Measurements from ENCODE around the gene ANKMY1.
"Not testable (repeated sequence)": the region's sequence is repeated elsewhere in the genome, so short reads cannot be mapped to it uniquely, and the experiment has no call there.

ANKMY1 gene

DNA sequence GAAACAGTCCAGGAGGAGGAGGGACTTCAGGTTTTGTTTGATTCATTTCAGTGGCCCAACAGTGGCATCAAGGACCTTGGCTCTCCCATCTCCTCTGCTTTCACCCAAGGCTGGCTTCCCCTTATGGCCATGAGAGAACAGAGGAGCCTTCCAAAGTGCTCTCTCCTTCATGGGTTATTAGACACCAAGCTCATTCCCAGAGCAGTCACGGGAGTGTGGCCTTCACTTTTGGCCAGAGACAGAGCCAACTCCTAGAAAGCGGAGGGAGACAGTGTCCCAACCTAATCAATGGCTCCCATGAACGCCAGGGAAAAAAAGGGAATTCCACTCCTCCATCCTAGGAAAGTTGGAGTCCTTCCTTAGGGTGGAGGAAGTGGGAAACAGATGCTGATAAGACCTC is 1.5 kb upstream of the ANKMY1 start:
- Mint-ChIP-seq H3K4me1 (peaks cover 60% of the 10 kb centered on the region), H3K4me3 (peak overlapping the region; percentile 95), H3K27ac (peak overlapping the region; percentile 29), H3K9me3 (no peaks in the 10 kb centered on the region), H3K36me3 (peaks cover 64% of the 10 kb centered on the region)
- ATAC-seq (no peak), DNase-seq (ENCODE audit: low spot score in 2 of 2) (peak in 1 of 2 donors; percentile 50)

DNA sequence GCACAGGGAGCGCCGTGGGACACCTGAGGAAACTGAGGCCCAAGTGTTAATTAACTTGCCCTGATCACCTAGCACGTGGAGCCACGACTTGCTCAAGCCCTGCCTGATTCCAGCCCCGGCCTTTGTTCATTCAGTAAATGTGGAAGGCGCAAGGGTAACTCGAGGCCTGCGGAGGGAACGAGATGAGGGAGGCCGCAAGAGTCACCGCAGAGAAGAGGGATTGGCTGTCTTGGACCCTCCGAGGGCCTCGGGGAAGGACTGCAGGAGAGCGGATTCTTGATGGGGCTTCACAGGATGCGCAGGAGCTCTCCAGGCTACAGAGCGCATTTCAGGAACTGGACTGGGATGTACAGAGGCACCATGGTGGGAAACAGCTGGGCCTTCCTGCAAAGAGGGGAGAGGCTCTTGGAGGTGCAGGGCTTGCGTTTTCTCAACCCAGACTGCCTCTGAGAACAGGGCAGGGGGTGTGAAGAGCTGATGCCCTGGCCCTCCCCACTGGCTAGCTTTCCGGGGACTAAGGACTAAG is 511 bp upstream of the ANKMY1 start:
- H3K27ac Mint-ChIP-seq, result no peak overlapping the region

DNA sequence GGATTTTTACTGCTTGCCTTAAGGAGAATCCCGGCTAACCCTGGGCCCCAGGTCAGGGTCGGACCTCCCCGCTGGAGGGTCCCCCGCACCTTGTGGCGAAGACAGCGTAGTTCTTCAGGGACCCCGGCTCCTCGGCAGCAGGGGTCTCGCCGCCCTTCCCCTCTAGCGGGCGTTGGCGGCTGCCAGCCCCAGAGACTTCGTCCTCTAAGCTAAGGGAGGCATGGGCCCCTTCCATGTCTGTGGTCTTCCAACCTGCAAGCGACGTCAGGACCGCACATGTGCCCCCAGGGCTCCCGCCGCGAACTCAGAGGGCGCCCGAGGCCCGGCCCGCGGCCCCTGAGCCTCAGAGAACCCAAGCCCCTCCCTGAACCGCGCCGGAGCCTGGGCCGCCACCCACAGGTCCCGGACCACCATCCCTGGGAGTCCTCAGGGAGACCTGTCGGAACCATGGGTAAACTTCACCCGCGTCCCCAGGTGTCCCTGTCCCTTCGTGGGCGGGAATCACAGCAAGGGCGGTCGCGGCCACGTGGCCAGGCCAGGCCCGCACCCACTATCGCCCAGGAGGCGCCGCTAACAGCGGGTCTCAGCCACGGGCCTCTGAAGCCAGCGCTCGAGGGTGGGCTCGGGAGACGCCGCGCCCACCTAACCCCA is 562 bp downstream of the ANKMY1 start:
- peaks cover 56% of the 10 kb centered on the region for H3K36me3 Mint-ChIP-seq
- peak overlapping the region; percentile 95 for H3K4me3 Mint-ChIP-seq
- H3K27ac Mint-ChIP-seq, result no peak overlapping the region
- DNase-seq (ENCODE audit: low spot score in 2 of 2), result no peak
- peaks cover 42% of the 10 kb centered on the region for H3K4me1 Mint-ChIP-seq
- no peaks in the 10 kb centered on the region for H3K9me3 Mint-ChIP-seq
- ATAC-seq, result no peak

More for the DNA sequence above, 511 bp upstream of the ANKMY1 start:
- Mint-ChIP-seq H3K9me3 (no peaks in the 10 kb centered on the region), H3K4me3 (peak overlapping the region; percentile 95), H3K36me3 (peaks cover 56% of the 10 kb centered on the region), H3K4me1 (peaks cover 53% of the 10 kb centered on the region)
- ATAC-seq (no peak), DNase-seq (ENCODE audit: low spot score in 2 of 2) (no peak)

DNA sequence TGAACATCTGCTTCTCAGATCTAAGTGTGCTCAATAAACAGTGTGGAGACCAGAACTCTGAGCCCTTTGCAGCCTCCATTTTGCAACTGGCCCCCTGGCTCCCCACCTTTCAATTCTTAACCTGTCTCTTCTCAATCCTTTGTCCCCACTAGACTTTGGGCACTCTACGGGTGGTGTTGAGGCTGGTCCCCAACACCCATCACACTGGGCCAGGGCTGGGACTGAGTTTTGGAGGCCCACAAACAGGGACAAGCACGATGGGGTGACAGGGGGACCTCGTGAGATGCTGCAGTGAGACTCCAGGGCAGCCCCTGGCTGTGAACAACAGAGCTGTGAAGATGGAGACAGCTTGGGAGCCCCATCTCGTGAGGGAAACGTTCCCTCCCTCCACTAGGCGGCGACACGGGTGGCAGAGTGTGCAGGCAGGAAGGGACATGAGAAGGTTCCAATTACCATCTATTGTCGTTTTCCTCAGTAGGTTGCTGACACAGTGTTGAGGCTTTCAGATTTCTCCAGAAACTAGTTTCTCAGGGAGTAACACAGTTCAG is 1.2 kb downstream of the ANKMY1 start:
- peak overlapping the region; percentile 78 for H3K27ac Mint-ChIP-seq
- no peak for DNase-seq (ENCODE audit: low spot score in 2 of 2)
- peak overlapping the region; percentile 36 for H3K4me3 Mint-ChIP-seq
- H3K4me1 Mint-ChIP-seq, result peaks cover 41% of the 10 kb centered on the region
- no peaks in the 10 kb centered on the region for H3K9me3 Mint-ChIP-seq
- ATAC-seq, result no peak
- peaks cover 56% of the 10 kb centered on the region for H3K36me3 Mint-ChIP-seq

DNA sequence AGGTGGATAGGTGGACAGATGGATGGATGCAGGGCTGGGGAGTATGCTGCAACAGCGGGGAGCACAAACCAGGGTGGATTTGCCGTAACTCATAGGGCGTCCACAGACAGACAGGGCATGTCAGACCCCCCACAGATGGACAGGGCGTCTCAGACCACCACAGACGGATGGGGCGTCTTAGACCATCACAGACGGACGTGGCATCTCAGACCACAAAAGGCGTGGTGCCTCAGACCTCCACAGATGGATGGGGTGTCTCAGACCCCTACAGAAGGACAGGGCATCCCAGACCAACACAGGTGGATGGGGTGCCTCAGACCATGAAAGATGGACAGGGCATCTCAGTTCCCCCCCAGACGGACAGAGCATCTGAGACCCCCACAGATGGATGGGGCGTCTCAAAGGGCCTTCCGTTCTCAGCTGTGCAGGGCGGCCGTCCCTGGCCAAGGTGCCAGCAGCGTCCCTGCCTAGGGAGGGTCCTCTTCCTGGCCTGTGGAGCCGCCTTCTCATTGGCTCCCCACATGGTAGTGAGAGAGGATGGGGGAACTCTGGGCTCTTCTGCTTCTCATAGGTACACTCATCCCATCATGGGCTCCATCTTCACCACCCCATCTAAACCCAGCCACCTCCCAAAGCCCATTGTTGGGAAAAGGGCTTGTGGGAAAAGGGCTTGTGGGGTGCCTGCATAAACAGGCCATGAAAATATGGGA is 2.1 kb downstream of the ANKMY1 start:
- Mint-ChIP-seq H3K27ac (peak overlapping the region; percentile 67), H3K9me3 (no peaks in the 10 kb centered on the region), H3K4me1 (peaks cover 35% of the 10 kb centered on the region), H3K4me3 (no peak overlapping the region), H3K36me3 (peaks cover 56% of the 10 kb centered on the region)
- no peak for ATAC-seq
- DNase-seq (ENCODE audit: low spot score in 2 of 2), result no peak

DNA sequence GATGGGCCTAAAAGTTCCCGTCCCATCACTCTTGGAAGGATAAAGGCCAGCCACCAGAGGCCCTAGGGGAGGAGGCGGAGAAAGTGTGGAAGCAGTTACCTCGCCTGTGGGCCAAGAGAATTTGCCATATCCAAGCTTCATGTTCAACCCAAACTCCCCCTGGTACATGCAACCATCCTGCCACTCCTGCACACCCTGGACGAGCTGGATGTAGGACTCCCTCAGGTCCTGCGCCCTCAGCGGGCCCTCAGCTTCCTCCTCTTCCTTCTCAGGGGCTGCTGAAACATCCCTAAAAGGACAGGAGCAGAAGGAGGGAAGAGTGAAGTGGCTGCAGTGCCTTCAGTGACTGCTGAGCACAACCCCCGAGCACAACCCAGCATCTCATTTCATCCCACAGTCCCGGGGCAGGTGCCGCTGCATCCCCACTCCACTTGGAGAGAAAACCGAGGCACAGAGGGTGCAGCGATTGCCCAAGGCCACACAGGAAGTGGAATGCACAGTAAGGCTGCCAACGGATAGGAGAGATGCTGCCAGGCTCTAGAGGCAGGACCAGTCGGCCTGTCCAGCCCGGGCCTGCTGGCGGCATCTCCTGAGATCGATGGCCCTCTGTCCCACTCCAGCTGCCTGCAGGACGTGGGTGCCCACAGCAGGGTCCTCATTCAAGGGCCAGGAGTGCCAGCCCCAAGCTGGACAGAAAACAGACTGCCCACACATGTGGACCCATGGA is 2.9 kb downstream of the ANKMY1 start:
- DNase-seq (ENCODE audit: low spot score in 2 of 2) (no peak), ATAC-seq (no peak)
- Mint-ChIP-seq H3K36me3 (peaks cover 61% of the 10 kb centered on the region), H3K9me3 (no peaks in the 10 kb centered on the region), H3K27ac (peak overlapping the region; percentile 67), H3K4me1 (peaks cover 34% of the 10 kb centered on the region), H3K4me3 (no peak overlapping the region)

DNA sequence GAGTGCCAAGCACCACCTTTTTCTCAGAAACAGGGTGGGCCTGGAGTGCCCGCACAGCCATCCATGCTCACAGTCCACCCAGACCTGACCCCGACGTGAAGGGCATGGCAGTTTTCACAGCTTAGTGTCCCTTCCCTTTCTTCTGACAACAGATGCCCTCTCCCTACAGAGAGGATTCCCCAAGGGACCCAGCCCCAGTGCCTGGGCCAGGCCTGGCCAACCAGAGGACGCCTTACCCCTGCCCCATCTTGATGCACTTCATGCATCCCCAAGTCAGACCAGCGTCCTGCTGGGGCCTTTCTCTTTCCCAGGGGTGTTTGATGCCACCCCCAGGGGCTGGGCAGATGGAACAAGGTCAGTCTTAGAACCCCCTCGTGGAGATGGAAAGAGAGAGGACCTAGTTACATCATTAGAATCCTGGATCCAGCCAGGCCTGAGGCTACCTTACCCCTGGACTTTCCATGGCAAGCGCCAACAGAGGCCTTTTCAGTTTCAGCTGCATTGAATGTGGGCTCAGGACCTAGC is 3.8 kb downstream of the ANKMY1 start:
- no peaks in the 10 kb centered on the region for H3K9me3 Mint-ChIP-seq
- no peak for DNase-seq (ENCODE audit: low spot score in 2 of 2)
- H3K4me1 Mint-ChIP-seq, result peaks cover 25% of the 10 kb centered on the region
- H3K36me3 Mint-ChIP-seq, result peaks cover 54% of the 10 kb centered on the region
- H3K27ac Mint-ChIP-seq, result peak overlapping the region; percentile 67
- no peak overlapping the region for H3K4me3 Mint-ChIP-seq
- ATAC-seq, result no peak

DNA sequence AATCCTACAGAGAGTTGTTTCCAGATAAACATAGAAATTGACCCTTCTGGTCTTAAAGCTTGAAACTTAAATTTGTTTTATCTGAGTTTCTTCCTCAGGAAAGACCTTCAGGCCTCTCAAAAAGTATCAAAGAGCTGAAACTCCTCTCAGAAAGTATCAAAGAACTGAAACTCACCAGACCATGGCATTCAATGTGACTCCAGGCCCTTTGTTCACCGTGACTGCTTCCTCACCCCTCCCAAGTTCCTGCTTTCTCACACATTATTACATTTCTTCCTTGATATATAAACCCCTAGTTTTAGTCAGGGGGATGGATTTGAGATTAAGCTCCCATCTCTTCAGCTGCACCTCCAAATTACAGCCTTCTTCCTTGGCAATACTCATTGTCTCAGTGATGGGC is 6.0 kb downstream of the ANKMY1 start:
- Mint-ChIP-seq H3K27ac (peak overlapping the region; percentile 18), H3K4me1 (peaks cover 12% of the 10 kb centered on the region), H3K36me3 (peaks cover 41% of the 10 kb centered on the region), H3K4me3 (no peak overlapping the region), H3K9me3 (no peaks in the 10 kb centered on the region)
- no peak for ATAC-seq
- DNase-seq (ENCODE audit: low spot score in 2 of 2), result no peak

DNA sequence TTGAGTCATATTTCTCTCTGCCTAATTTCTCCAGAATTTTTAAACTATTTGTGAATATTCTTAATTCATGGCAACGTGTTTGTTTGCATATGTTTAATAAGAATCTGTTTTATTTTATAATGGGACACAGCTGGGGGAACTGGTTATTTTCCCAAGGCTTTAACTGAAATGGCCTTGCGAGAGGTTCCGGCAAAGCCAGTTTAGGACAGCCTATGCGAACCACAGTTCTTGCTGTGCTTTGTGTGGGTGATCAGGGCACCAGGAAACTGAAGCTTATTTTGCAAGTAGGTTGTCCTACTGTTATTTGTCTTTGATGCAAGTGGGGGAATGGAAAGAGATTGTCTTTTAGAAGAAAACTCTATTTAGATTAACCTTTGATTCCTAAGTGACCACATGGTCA is 6.5 kb downstream of the ANKMY1 start:
- peak overlapping the region; percentile 18 for H3K27ac Mint-ChIP-seq
- H3K36me3 Mint-ChIP-seq, result peaks cover 36% of the 10 kb centered on the region

DNA sequence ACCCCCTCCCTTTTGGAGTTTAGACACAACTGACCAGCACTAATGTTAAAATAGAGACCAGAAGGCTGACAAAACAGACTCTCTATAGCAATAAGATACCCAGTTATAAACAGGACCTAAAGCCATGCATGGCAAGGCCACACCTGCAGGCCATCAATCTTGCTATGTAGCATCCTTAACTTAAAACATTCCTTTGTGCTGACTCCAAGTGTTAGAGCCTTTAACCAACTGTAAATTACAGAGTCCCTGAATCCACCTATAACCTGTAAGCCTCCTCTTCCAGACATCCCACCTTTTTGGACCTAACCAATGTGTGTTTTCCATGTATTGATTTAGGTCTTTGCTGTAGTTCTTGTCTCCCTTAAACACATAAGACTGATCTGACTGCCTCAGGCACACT is 17.9 kb downstream of the ANKMY1 start:
- Mint-ChIP-seq H3K36me3 (peaks cover 61% of the 10 kb centered on the region), H3K27ac (peak overlapping the region; percentile 47)

More for the DNA sequence above, 6.5 kb downstream of the ANKMY1 start:
- Mint-ChIP-seq H3K4me1 (peaks cover 7% of the 10 kb centered on the region), H3K4me3 (no peak overlapping the region), H3K9me3 (no peaks in the 10 kb centered on the region)
- no peak for ATAC-seq
- no peak for DNase-seq (ENCODE audit: low spot score in 2 of 2)

DNA sequence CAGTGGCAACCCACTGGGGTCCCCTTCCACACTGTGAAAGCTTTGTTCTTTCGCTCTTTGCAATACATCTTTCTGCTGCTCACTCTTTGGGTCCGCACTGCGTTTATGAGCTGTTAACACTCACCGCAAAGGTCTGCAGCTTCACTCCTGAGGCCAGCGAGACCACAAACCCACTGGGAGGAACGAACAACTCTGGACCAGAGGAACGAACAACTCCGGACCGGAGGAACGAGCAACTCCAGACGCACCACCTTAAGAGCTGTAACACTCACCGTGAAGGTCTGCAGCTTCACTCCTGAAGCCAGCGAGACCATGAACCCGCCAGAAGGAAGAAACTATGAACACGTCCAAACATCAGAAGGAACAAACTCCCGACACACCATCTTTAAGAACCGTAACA is 18.7 kb downstream of the ANKMY1 start:
- H3K27ac Mint-ChIP-seq; H3K4me3 Mint-ChIP-seq; DNase-seq (ENCODE audit: low spot score in 2 of 2); ATAC-seq; H3K9me3 Mint-ChIP-seq: not testable (repeated sequence)
- peaks cover 60% of the 10 kb centered on the region for H3K36me3 Mint-ChIP-seq
- H3K4me1 Mint-ChIP-seq, result peaks cover 18% of the 10 kb centered on the region

More for the DNA sequence above, 17.9 kb downstream of the ANKMY1 start:
- H3K4me1 Mint-ChIP-seq, result peaks cover 18% of the 10 kb centered on the region
- ATAC-seq (no peak), DNase-seq (ENCODE audit: low spot score in 2 of 2) (no peak)
- H3K9me3 Mint-ChIP-seq, result no peaks in the 10 kb centered on the region
- no peak overlapping the region for H3K4me3 Mint-ChIP-seq

DNA sequence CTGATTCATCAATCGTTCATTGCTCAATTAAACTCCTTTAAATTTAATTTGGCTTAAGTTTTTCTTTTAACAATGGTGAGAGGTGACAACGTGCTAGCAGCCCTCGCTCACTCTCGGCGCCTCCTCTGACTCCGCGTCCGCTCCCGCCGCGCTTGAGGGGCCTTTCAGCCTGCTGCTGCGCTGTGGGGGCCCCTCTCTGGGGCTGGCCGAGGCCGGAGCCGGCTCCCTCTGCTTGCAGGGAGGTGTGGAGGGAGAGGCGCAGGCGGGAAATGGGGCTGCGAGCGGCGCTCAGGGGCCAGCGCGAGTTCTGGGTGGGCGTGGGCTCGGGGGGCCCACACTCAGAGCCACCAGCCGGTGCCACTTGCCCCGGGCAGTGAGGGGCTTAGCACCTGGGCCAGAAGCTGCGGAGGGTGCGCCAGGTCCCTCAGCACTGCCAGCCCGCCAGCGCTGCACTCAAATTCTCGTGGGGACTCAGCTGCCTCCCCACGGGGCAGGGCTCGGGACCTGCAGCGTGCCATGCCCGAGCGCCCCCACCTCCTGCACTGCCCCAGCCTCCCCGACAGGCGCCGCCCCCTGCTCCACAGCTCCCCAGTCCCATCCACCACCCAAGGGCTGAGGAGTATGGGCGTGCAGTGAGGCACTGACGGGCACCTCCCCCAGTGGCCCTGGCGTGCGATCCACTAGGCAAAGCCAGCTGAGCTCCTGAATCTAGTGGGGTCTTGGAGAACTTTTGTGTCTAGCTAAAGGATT is 19.6 kb downstream of the ANKMY1 start:
- Mint-ChIP-seq H3K36me3 (peaks cover 63% of the 10 kb centered on the region), H3K4me3 (no peak overlapping the region), H3K27ac (no peak overlapping the region), H3K9me3 (no peaks in the 10 kb centered on the region), H3K4me1 (peaks cover 18% of the 10 kb centered on the region)
- no peak for DNase-seq (ENCODE audit: low spot score in 2 of 2)
- ATAC-seq, result no peak

DNA sequence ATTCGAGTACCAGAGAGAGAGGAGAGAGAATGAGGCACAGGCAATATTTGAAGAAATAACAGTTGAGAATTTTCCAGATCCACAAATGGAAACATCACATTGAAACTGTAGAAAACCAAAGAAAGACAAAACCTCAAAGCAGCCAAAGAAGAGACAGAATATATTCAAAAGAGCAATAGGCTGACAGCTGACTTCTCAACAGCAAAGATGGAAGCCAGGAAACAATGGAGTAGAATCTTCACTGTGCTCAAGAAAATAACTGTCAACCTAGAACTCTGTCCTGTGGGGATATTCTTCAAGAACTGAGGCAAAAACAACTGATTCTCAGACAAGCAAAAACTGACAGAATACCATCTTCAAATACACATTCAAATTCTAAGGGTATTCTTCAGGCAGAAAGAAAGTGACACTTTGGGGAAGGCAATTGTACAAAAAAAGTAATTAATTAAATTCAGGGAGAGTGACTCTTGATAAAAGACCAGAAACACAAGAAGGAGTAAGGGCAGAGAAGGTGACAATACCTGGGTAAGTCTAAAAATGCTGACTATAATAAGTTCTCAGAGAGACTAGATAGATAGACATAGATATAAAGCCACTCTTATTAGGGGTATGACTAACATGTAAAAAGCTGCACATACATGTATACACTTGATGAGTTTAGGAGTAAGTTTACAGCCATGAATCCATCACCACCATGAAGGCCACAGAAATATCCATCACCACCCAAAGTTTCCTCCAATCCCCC is 25.6 kb downstream of the ANKMY1 start:
- Mint-ChIP-seq H3K36me3 (peaks cover 39% of the 10 kb centered on the region), H3K9me3 (peaks cover 14% of the 10 kb centered on the region), H3K27ac (no peak overlapping the region), H3K4me3 (no peak overlapping the region), H3K4me1 (peaks cover 27% of the 10 kb centered on the region)
- DNase-seq (ENCODE audit: low spot score in 2 of 2) (no peak), ATAC-seq (no peak)

DNA sequence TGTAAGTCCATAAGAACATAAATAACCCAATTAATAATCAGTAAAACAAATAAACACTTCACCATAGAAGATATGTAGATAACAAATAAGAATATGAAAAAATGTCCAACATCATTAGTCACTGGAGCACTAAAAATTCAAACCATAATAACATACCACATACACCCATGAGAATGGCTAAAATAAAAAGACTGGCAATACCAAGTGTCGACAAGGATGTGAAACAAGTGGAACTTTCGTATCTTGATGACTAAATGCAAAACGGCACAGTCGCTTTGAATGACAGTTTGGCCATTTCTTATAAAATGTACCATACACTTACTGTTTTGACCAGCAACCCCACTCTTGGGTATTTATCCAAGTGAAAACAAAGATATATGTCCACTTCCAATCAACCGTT is 26.8 kb downstream of the ANKMY1 start:
- H3K27ac Mint-ChIP-seq, result no peak overlapping the region
- no peak overlapping the region for H3K4me3 Mint-ChIP-seq
- ATAC-seq (no peak), DNase-seq (ENCODE audit: low spot score in 2 of 2) (no peak)
- peaks cover 16% of the 10 kb centered on the region for H3K9me3 Mint-ChIP-seq
- peaks cover 24% of the 10 kb centered on the region for H3K4me1 Mint-ChIP-seq
- H3K36me3 Mint-ChIP-seq, result peaks cover 29% of the 10 kb centered on the region
